Measurements from ENCODE around the gene ESYT2. TPM values are rescaled to one million over a fixed set of nuclear protein-coding genes. Genes with fewer than 3 reads are reported as not detected.

Gene ESYT2
- polyA plus RNA-seq, 1 of the 3 experiments (the other 2 are of a cell fraction), result 34.2 TPM

- Histone ChIP-seq H4K20me1 (ENCODE audit: insufficient read depth) (no peaks in the 10 kb centered on the region), H3K4me3 (ENCODE audit: low read depth in 2 of 2, low read length in 1 of 2) (no peak overlapping the region), H3F3A (replicated peaks; ENCODE audit: insufficient read depth) (peaks cover 3% of the 10 kb centered on the region), H3K27me3 (ENCODE audit: insufficient read depth) (no peaks in the 10 kb centered on the region), H3K36me3 (replicated peaks in 1 of 2; ENCODE audit: control insufficient read depth in 1 of 2, insufficient read depth in 2 of 2, low read length in 1 of 2) (peaks cover 67 to 71% of the 10 kb centered on the region in 2 experiments), H3K9me3 (no peaks in the 10 kb centered on the region), H2AFZ (ENCODE audit: low read depth) (no peak overlapping the region), H3K4me2 (no peak overlapping the region), H3K4me1 (ENCODE audit: control insufficient read depth in 1 of 2, insufficient read depth in 2 of 2, low read depth in 1 of 2, low read length in 1 of 2) (no peaks in the 10 kb centered on the region; a peak in 1 of 4 replicates), H3K79me2 (ENCODE audit: insufficient read depth) (no peaks in the 10 kb centered on the region; the same call in 1 of the 2 replicates), H3K9ac (no peak overlapping the region), H3K27ac (ENCODE audit: low read depth in 2 of 2, low read length in 1 of 2) (no peak overlapping the region), H3K9me2 (no peaks in the 10 kb centered on the region)
- ChIA-PET CTCF (interaction anchor here (0.6 kb wide), 1 partner anchor 56 kb away, joined by 3 read pairs; no protein-coding TSS in a partner anchor), POLR2A (no interaction called here)
- WGBS (ENCODE audit: low lambda C conversion rate), result 95% methylated on average over 14 of the region's 14 CpGs
- DNase-seq, result no peak
- TF ChIP-seq FOSL2 (IDR thresholded peaks at IDR 0.05; ENCODE audit: borderline replicate concordance, low read depth), result no peak
- no peak for TF ChIP-seq JUND (IDR thresholded peaks at IDR 0.05)
- no peak for TF ChIP-seq GABPA (IDR thresholded peaks at IDR 0.05; ENCODE audit: low read depth)
- TF ChIP-seq REST (IDR thresholded peaks at IDR 0.05; ENCODE audit: low read depth, low read length), result no peak
- no peak for TF ChIP-seq USF1 (IDR thresholded peaks at IDR 0.05; ENCODE audit: borderline replicate concordance, low read depth)
- TF ChIP-seq CTCF (IDR thresholded peaks at IDR 0.05), result no peak
- TF ChIP-seq YY1 (IDR thresholded peaks at IDR 0.05; ENCODE audit: low read depth), result no peak
- no peak for TF ChIP-seq EP300 (IDR thresholded peaks at IDR 0.05; ENCODE audit: borderline replicate concordance in 1 of 2, low read depth in 1 of 2, low read length in 1 of 2)
- TF ChIP-seq SIN3A (IDR thresholded peaks at IDR 0.05; ENCODE audit: borderline replicate concordance, low read depth, low read length), result no peak
- no peak for TF ChIP-seq RAD21 (IDR thresholded peaks at IDR 0.05; ENCODE audit: low read length)
- TF ChIP-seq RCOR1 (IDR thresholded peaks at IDR 0.05; ENCODE audit: low read length), result no peak
- TF ChIP-seq POLR2AphosphoS5 (IDR thresholded peaks at IDR 0.05; ENCODE audit: low read depth, low read length), result no peak
- TF ChIP-seq IRF3 (IDR thresholded peaks at IDR 0.05; ENCODE audit: low read depth, low read length), result no peak
- TF ChIP-seq ELF1 (IDR thresholded peaks at IDR 0.05), result no peak
Measured at GRCh38 chr7:158759749-158760444, 69.4 kb downstream of the ESYT2 start.

Measured in SK-N-SH (cell line).